NCI-H187 treated with DMSO at 0.1 percent for 48 hours (cell line): ENCODE results near the gene ST6GALNAC3.

Source experiments
- DNase-seq: peaks from one replicate; lab custom pipeline; 2025; lab: John Stamatoyannopoulos, UW

Gene ST6GALNAC3

DNA sequence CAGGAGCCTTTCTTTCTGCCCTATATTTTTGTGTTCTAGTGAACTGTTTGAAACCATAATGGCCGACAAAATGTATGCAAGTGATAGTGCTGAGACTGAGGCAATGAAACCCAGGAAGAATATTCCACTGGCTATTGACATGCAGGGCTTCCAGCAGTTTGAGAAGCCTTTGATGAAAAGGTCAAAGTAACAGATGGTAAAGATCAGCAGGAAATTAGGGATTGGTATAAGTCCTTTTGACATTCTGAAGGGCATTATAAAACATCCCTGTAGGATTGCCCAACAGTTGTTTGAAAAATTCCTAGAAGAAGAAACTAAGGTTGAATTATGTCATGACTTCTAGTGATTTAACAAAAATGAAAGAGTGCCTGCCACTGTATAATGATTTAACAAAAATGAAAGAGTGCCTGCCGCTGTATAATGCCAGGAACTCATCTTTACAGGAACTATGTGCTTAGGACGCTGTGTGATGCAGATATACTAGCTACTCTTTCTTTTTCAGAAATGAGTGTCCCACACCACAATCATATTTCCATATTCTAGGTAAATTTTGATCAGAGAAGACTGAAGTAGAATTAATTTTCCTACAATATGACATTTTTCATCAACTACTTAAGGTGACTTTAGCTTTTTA is 508.8 kb downstream of the ST6GALNAC3 start:
- no peak for DNase-seq

DNA sequence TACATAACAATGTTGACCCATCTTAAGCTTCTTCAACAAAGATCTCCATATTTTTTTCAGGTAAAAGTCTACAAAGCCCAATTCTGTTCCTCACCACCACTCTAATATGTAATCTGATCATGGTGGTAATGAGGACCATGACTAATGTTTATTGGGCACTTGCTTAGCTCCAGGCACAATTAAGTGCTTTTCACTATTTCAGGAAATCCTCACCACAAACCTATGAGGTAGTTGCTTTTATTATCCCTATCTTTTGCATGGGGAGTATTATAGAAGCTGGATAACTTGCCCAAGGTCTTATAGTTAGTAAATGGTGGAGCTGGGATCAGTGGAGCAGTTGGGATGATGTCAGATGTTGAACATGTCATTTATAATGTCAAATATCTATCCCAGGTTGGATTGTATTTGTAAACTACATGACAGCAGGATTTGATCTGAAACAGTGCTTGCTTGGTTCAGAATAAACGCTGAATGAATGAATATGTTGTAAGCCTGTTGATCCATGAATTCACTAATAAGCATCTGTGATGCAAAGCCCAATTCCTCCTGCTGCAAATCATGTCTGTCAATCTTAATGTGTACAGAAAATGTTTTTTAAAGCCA is 509.4 kb downstream of the ST6GALNAC3 start:
- DNase-seq, result no peak

DNA sequence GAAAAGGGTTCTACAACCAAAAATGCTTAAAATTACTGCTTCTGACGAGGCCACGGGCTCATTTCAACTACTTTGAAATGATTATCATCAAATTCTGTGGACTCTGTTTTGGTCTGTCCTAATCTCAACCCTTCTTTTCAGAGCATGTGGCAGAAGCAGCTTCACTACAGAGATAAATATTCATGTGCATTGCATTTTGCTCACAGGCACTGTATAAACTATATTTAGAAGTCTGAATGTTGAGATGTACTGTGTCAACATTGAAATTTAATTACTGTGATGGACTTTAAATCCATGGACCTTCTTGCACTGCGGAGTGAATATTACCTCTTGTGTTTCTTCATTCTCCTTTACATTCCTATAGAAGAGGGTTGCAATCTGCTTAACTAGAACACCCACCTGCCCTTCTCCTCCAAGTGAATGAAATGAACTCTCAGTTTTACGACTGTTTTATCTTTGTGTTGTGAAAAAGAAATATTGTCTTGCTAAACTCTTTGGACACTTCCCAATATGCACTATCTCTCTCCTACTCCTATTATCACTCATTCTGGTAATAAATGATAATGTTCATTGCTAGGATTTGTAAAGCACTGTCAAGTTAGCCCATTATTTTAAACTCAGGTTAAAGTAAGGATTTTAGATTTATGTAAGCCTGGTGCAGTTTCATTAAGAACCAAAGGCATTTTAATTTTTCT is 511.6 kb downstream of the ST6GALNAC3 start:
- DNase-seq, result no peak

GRCh38 chr1:76587212-76587611 is 512.7 kb downstream of the ST6GALNAC3 start:
- DNase-seq, result no peak

GRCh38 chr1:76591461-76591860 is 516.9 kb downstream of the ST6GALNAC3 start:
- no peak for DNase-seq

GRCh38 chr1:76591963-76592362 is 517.4 kb downstream of the ST6GALNAC3 start:
- no peak for DNase-seq

DNA sequence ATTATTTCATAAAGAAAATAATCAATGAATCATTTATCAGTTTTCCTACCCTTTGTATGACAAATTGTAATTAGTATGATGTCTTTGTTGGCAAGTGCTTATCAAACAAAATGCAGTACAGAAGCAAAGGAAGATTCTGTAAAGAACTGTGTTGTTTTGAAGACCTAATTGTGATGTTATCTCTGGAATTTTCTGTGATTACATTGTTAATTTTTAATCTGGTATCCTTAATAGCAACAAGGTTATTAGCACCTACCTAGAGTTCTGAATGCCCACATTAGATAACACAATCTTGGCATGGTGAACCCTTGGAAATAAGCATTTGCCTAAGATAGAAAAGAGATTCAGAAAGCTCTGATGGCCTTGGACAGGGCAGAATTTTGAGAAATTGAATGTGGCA is 518.6 kb downstream of the ST6GALNAC3 start:
- no peak for DNase-seq

DNA sequence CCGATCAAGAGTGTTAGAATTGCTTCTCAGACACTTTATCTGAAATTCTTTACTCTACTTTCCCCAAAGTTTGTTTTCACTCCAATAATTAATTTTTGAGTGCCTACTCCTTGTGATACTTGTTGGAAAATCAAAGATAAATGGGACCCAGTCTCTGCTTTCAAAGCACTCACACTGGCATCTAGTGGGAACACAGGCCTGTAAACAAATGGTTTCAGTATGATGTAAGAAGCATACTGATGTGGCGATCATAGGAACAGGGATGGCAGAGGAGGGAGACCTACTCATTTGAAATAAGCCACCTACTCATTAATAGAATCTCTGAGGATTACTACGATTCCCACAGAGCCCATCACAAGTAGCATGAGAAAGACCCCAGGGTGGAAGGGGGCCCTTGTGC is 519.1 kb downstream of the ST6GALNAC3 start:
- no peak for DNase-seq

DNA sequence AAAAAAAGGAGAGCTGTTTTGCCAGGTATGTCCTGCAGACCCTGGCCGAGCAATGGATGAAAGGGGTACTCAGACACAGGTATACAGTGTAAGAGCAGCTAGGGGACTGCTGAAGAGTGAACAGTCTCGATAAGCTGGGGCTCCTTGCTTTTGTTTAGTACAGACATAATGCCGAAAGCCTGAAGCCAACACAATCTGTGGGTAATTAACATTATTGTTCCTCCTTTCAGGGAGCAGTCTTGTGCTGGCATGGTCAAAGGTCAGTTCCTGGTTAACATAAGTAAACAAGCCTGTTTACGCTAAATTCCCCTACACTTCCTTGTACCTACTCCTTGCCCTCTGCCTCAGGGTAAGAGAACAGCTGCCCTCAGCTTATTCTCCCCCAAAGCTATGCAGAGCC is 520.5 kb downstream of the ST6GALNAC3 start:
- no peak for DNase-seq

DNA sequence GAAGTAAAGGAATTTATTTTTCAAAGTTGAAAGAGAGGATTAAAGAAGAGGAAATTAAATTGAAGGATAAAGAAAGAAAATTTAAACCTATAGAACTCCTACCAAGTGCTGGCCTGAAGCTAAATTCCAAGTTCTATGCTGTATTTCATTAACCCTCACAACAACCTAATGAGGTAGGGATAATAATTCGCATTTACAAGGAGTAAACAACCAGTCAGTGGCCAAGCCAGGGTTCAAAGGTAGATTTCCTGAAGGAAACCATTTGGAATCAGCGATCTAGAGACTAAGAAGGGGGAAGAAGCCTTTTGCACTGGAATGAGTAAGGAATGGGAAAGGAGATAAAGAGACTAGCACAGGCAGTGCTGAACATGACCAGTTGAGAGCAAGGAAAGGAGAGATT is 526.9 kb downstream of the ST6GALNAC3 start:
- no peak for DNase-seq

DNA sequence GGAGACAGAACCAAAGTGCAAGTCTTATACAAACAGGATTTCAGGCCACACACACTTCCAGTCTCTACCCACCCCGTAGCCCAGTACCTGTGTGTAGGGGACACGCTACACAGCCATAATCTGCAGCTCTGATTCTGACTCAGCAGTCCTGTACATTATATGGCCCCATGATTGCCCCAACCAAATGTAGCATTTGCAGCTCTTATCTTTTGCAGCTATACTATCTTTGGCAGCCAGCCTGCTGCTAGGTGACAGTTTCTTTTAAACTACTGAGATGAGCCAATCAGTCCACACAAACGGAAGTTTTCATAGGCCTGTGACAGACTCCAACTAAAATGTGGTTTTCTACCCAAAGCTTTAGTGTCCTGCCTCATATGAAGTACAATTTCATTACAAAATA is 533.2 kb downstream of the ST6GALNAC3 start:
- no peak for DNase-seq

DNA sequence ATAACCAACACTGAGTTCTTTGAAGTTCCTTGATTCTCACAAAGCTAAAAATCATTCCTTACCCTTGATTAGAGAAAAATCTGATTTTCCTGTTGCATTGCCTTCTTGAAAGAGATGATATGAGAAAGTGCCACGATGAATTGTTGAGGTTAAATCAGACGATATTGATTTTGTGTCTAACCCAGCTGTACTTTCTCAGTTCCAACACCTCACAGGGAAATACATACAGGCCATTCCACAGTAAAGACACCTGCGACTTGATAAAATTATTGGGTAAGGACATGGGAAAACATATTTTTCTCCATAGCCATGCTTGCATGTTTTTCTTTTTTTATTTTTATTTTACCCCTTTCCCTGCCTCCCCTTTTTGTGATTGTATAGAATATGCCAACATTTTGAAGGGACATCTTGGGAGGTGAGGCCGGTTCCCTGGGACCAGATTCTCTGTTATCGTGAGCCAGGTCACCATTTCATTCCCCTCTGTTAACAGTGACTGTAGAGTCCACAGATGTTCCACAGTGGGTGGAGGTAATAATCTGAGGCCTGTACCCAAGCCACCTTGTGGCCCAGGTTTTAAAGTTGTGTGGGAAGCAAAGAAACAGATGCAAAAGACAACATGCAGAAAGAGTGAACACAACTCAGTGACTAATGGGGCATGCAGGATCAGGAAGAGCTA is 537.4 kb downstream of the ST6GALNAC3 start:
- no peak for DNase-seq

- DNase-seq, result no peak
These were observed 539.3 kb downstream of the ST6GALNAC3 start for GRCh38 chr1:76613886-76614285.

- no peak for DNase-seq
These were observed 540.9 kb downstream of the ST6GALNAC3 start for GRCh38 chr1:76615253-76616035.

DNA sequence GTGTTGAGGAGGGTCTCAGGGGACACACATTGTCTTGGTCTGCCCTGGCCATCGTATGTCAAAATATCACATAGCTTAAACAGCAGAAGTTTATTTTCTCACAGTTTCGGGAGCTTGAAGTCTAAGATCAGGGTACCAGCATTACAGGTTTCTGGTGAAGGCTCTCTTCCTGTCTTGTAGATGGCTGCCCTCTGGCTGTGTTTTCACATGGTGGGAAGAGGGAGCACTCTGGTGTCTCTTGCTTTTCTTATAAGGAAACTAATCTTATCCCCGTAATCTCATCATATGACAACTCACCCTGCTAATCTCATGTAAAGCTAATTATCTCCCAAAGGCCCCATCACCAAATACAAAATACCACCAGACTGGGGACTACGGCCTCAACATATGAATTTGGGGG is 545.8 kb downstream of the ST6GALNAC3 start:
- no peak for DNase-seq

DNA sequence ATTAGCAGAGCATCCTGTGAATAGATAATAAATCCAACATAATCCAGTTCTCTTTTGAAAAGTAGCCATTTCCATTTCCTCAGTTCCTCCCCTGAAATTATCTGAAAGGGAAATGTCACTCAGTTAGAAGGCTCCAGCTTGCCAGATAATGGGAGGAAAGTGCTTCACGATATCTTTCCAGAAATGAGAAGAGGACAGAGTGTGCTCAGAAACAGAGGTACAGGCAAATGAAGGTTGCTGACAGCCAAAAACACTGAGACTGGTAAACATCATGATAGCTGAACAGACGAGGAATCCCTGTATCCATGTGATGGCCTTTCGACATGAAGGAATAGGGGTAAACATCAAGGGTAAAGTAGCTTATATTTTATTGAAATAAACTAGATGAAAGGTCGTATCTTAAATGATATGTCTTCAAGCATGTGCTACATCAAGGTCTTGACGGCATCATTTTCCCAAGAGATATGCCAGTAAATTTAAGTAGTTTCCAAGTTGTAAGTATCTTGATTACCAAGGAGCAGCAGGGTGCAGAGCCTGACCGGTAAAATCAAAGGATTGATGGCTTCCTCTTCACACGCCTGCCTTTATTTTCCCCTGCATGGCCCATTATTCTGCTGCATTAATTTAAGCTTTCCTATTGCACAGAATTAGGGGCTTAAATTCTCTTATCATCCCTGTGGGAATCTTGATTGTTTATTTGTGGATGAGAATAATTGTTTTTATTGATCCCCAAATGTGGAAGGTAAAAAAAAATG is 548.4 kb downstream of the ST6GALNAC3 start:
- no peak for DNase-seq

DNA sequence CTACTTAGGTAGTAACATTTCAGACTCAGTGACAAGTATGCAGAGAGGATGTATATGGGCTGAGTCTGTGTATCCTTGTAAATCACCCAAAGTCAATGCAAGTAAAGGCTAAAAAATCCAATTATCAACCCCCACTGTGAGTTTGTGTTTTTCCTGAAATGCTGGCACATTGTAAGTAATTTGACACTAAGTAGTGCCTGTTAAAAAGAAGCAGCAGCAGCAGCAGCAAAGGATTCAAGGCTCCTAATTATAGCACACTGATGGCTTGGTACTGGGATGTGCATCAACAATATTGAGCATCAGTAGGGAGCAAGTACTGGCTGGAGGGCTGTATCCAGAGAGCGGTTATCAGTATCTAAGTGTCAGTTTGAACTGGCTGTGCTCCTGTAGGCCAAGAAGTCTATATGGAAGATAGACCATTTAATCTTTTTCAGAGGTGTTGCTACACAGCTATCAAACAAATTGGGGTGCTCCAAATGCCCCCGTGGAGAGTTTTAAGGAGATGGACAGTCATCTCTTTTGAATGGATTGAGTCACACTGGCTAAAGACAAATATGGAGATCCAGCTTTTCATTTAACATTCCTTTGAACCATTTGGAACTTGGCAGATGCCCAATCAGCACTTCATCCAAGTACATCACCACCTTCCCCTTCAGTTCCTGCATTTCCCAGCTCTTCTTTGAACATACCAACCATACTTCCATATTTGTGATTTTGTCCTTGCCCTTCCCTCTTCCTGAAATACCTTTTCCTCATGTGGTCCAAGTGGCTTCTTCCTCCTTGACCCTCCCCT is 551.5 kb downstream of the ST6GALNAC3 start:
- no peak for DNase-seq

DNA sequence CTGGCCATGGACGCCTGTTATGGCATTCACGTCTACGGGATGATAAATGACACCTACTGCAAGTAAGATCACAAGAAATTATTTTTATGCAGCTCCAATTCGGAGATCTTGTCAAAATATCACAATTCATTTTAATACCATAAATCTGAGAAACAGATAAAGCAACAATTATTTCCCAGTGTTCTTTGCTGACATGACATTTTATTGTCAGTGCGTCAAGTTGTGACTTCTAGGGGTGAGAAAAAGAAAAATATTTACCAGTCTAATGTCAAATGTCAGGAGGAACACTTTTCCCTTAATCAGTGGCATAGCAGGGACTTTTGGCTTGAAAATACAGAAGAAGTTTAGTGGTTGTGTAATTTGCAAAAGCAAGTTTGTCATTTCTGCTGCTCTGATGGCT is 553.0 kb downstream of the ST6GALNAC3 start:
- no peak for DNase-seq

- no peak for DNase-seq
These were observed 553.4 kb downstream of the ST6GALNAC3 start for GRCh38 chr1:76627901-76628300.

DNA sequence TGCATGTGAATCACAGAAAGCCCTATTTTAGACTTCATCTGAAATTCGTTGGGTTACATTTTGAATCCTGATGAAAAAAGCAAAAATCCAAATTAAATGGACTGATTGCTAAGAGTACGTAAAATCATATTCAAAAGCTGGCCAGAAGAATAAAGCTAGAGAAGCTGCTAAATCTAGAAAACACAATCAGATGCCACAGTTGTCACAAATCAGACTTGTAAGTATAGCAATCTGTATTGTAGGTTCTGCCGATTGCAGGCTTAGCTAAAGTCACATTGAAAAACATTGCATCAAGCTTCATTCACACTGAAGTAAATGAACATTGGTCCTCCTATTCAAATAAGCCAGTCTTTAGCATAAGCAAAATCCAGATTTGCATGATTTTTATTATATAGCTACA is 557.6 kb downstream of the ST6GALNAC3 start:
- DNase-seq, result no peak

DNA sequence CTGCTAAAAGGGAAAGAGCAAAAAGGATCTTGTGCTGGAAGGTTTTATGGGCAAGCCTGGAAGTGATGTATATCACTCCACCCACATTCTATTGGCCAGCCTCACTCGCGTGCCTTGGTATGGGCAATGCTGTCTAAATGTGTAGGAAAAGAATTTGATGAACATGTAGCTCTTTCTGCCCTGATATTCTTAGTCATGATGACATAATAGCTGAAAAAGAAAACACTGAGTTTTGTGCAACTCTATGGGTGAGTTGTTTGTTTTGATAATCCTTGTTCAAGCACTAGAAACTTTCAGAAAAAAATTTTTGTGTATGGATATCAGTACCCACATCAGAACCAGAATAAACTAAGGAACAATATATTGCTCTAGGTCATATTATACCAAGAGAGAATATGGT is 561.2 kb downstream of the ST6GALNAC3 start:
- no peak for DNase-seq
